ENCODE data around the gene TAF11L6. TPM values are rescaled to one million over a fixed set of nuclear protein-coding genes. Genes with fewer than 3 reads are reported as not detected.
"Not testable (repeated sequence)": the region's sequence is repeated elsewhere in the genome, so short reads cannot be mapped to it uniquely, and the experiment has no call there.

TAF11L6 gene
- total RNA-seq, 4 donors from 2014 or later: not detected

GRCh38 chr5:17492770-17493169 is 35.7 kb upstream of the TAF11L6 start:
- 83 to 96% methylated on average over 3 of the region's 3 CpGs for WGBS, 2 donors (ENCODE audit: low coverage in 1 of 2)
- TF ChIP-seq POLR2AphosphoS5 (IDR thresholded peaks at IDR 0.05) (no peak), POLR2A (IDR thresholded peaks at IDR 0.05) (no peak), CTCF (IDR thresholded peaks at IDR 0.05) (no peak), EP300 (IDR thresholded peaks at IDR 0.05) (no peak)

GRCh38 chr5:17497446-17497845 is 31.0 kb upstream of the TAF11L6 start:
- no peak for ATAC-seq
- no peaks in the 10 kb centered on the region for H3K27me3 ChIP-seq
- 33% methylated on average over 1 of the region's 4 CpGs; no CpG with 5 or more reads in 1 of the 2 donors for WGBS, 2 donors (ENCODE audit: low coverage in 1 of 2)

More at GRCh38 chr5:17492770-17493169, 35.7 kb upstream of the TAF11L6 start:
- no peak overlapping the region for H3K4me3 ChIP-seq
- ATAC-seq: no peak
- H3K27me3 ChIP-seq: no peaks in the 10 kb centered on the region
- H3K4me1 ChIP-seq: no peaks in the 10 kb centered on the region
- H3K27ac ChIP-seq: no peak overlapping the region
- H3K9me3 ChIP-seq: no peaks in the 10 kb centered on the region
- H3K36me3 ChIP-seq: no peaks in the 10 kb centered on the region

GRCh38 chr5:17497931-17498330 is 30.5 kb upstream of the TAF11L6 start, which contains the start of gene TAF11L2:
TAF11L2 (plus strand) TSS chr5:17498231.
- H3K36me3 ChIP-seq, H3K4me1 ChIP-seq, H3K27me3 ChIP-seq, H3K9me3 ChIP-seq, H3K27ac ChIP-seq, H3K4me3 ChIP-seq, ATAC-seq: not testable (repeated sequence)
- 77 to 88% methylated on average over 3 to 8 of the region's 8 CpGs for WGBS, 2 donors (ENCODE audit: low coverage in 1 of 2)

More at GRCh38 chr5:17497446-17497845, 31.0 kb upstream of the TAF11L6 start:
- TF ChIP-seq POLR2AphosphoS5 (IDR thresholded peaks at IDR 0.05): no peak
- TF ChIP-seq CTCF (IDR thresholded peaks at IDR 0.05): no peak
- TF ChIP-seq EP300 (IDR thresholded peaks at IDR 0.05): no peak
- no peak for TF ChIP-seq POLR2A (IDR thresholded peaks at IDR 0.05)
- Histone ChIP-seq H3K9me3 (no peaks in the 10 kb centered on the region), H3K36me3 (no peaks in the 10 kb centered on the region), H3K4me1 (no peaks in the 10 kb centered on the region), H3K4me3 (no peak overlapping the region), H3K27ac (no peak overlapping the region)

- Histone ChIP-seq H3K36me3 (no peaks in the 10 kb centered on the region), H3K27ac (no peak overlapping the region), H3K4me1 (no peaks in the 10 kb centered on the region), H3K27me3 (no peaks in the 10 kb centered on the region), H3K4me3 (no peak overlapping the region), H3K9me3 (no peaks in the 10 kb centered on the region)
- 84 to 91% methylated on average over 4 to 9 of the region's 17 CpGs for WGBS, 2 donors (ENCODE audit: low coverage in 1 of 2)
- no peak for ATAC-seq
- no peak for TF ChIP-seq POLR2AphosphoS5 (IDR thresholded peaks at IDR 0.05)
- no peak for TF ChIP-seq POLR2A (IDR thresholded peaks at IDR 0.05)
- no peak for TF ChIP-seq EP300 (IDR thresholded peaks at IDR 0.05)
- TF ChIP-seq CTCF (IDR thresholded peaks at IDR 0.05): no peak
These were observed 16.6 kb upstream of the TAF11L6 start for GRCh38 chr5:17511775-17512325.

GRCh38 chr5:17517526-17517925 is 10.9 kb upstream of the TAF11L6 start:
- WGBS, 2 donors (ENCODE audit: low coverage in 1 of 2): 60 to 92% methylated on average over 2 to 4 of the region's 12 CpGs
- ATAC-seq, H3K27me3 ChIP-seq, H3K4me3 ChIP-seq, H3K27ac ChIP-seq, H3K4me1 ChIP-seq, H3K9me3 ChIP-seq, H3K36me3 ChIP-seq: not testable (repeated sequence)

- H3K36me3 ChIP-seq, H3K27ac ChIP-seq, H3K9me3 ChIP-seq, ATAC-seq, H3K27me3 ChIP-seq, H3K4me1 ChIP-seq, H3K4me3 ChIP-seq: not testable (repeated sequence)
- no CpG with 5 or more reads among the region's 15 CpGs for WGBS, 2 donors (ENCODE audit: low coverage in 1 of 2)
These were observed 10.4 kb upstream of the TAF11L6 start, which contains the start of gene TAF11L3 for GRCh38 chr5:17518067-17518466. TAF11L3 (plus strand) TSS chr5:17518367.

- not testable (repeated sequence) for H3K36me3 ChIP-seq, H3K27me3 ChIP-seq, H3K4me1 ChIP-seq, ATAC-seq, H3K27ac ChIP-seq, H3K9me3 ChIP-seq, H3K4me3 ChIP-seq
- 94% methylated on average over 8 to 9 of the region's 14 CpGs for WGBS, 2 donors (ENCODE audit: low coverage in 1 of 2)
These were observed 9.0 kb upstream of the TAF11L6 start for GRCh38 chr5:17519508-17519907.

GRCh38 chr5:17521501-17521900 is 7.0 kb upstream of the TAF11L6 start, which contains the start of gene TAF11L4:
TAF11L4 (plus strand) TSS chr5:17521801.
- WGBS, 2 donors (ENCODE audit: low coverage in 1 of 2): no CpG with 5 or more reads among the region's 15 CpGs
- ATAC-seq, H3K27ac ChIP-seq, H3K9me3 ChIP-seq, H3K4me1 ChIP-seq, H3K36me3 ChIP-seq, H3K4me3 ChIP-seq, H3K27me3 ChIP-seq: not testable (repeated sequence)

GRCh38 chr5:17524935-17525334 is 3.5 kb upstream of the TAF11L6 start, which contains the start of gene TAF11L5:
TAF11L5 (plus strand) TSS chr5:17525235.
- H3K4me1 ChIP-seq, H3K27me3 ChIP-seq, H3K27ac ChIP-seq, H3K36me3 ChIP-seq, ATAC-seq, H3K4me3 ChIP-seq: not testable (repeated sequence)
- WGBS, 2 donors (ENCODE audit: low coverage in 1 of 2): no CpG with 5 or more reads among the region's 15 CpGs
- H3K9me3 ChIP-seq: peaks cover 0 to 10% (median 0%) of the 10 kb centered on the region in 3 donors

GRCh38 chr5:17526504-17526903 is 2.0 kb upstream of the TAF11L6 start:
- not testable (repeated sequence) for H3K27ac ChIP-seq, H3K4me1 ChIP-seq, ATAC-seq, H3K36me3 ChIP-seq, H3K27me3 ChIP-seq, H3K4me3 ChIP-seq
- 90% methylated on average over 11 of the region's 17 CpGs for WGBS, 2 donors (ENCODE audit: low coverage in 1 of 2)
- H3K9me3 ChIP-seq: peaks cover 0 to 10% (median 0%) of the 10 kb centered on the region in 3 donors
